Peyer's patch (tissue), 4 donors: Measurements from ENCODE around the gene DAZAP1.

ENCODE experiments used
- CTCF ChIP-seq, 6 experiments: fragments of 450-650 bp in 4 of 6; fragments of 200-600 bp in 2 of 6; sonication (generic) in 1 of 6; IDR thresholded peaks; one replicate each; pipeline ENCODE4 v1.5.1; 2017 to 2019; ENCODE audit warnings: antibody characterized with exemption in 6 of 6, mild to moderate bottlenecking in 3 of 6, moderate library complexity in 1 of 6
- POLR2A ChIP-seq, 2 donors: fragments of 450-650 bp; IDR thresholded peaks; one replicate each; pipeline ENCODE4 v1.5.1; 2017; ENCODE audit warnings: antibody characterized with exemption in 2 of 2, mild to moderate bottlenecking in 2 of 2, moderate library complexity in 2 of 2

GRCh38 chr19:1455002-1455335 lies 47.6 kb downstream of the DAZAP1 start:
- no peak for TF ChIP-seq CTCF (IDR thresholded peaks at IDR 0.05)
- no peak for TF ChIP-seq POLR2A (IDR thresholded peaks at IDR 0.05)
